Activated CD8-positive, alpha-beta memory T cell treated with anti-CD3 and anti-CD28 coated beads, Interleukin-2, amount 50 U/mL, for 24 hours (primary cell): ENCODE data around the gene NFATC2IP.
"Not testable (repeated sequence)": the region's sequence is repeated elsewhere in the genome, so short reads cannot be mapped to it uniquely, and the experiment has no call there.

ENCODE experiments used
- DNase-seq: peaks from one replicate; pipeline ENCODE4 v3.0.0-alpha.2; 2020; ENCODE audit errors: extremely low read depth

NFATC2IP gene

GRCh38 chr16:28998837-28999236 lies 48.1 kb downstream of the NFATC2IP start:
- DNase-seq, result no peak

- no peak for DNase-seq
Measured at GRCh38 chr16:28999577-28999976, 48.8 kb downstream of the NFATC2IP start.

- no peak for DNase-seq
Measured at GRCh38 chr16:29000019-29000418, 49.3 kb downstream of the NFATC2IP start.

- DNase-seq, result not testable (repeated sequence)
Measured at GRCh38 chr16:29004496-29005139, 53.9 kb downstream of the NFATC2IP start.

- no peak for DNase-seq
Measured at GRCh38 chr16:29007730-29008593, 57.2 kb downstream of the NFATC2IP start.

- DNase-seq, result no peak
Measured at GRCh38 chr16:29009050-29009837, 58.5 kb downstream of the NFATC2IP start.

GRCh38 chr16:29009838-29010166 lies 59.1 kb downstream of the NFATC2IP start:
- no peak for DNase-seq

- no peak for DNase-seq
Measured at GRCh38 chr16:29011112-29011511, 60.4 kb downstream of the NFATC2IP start.

GRCh38 chr16:29011851-29012250 lies 61.1 kb downstream of the NFATC2IP start:
- DNase-seq, result no peak

GRCh38 chr16:29012913-29013553 lies 62.3 kb downstream of the NFATC2IP start:
- DNase-seq, result no peak

GRCh38 chr16:29014561-29015069 lies 63.9 kb downstream of the NFATC2IP start:
- DNase-seq, result no peak
